NK-92 treated with Interleukin-12 subunit alpha and Interleukin-12 subunit beta, amount 100 ng/mL, for 24 hours (cell line): ENCODE measurements around the gene MICU1.
"Not testable (repeated sequence)": the region's sequence is repeated elsewhere in the genome, so short reads cannot be mapped to it uniquely, and the experiment has no call there.

Experiments used
- DNase-seq: peaks from one replicate; lab custom pipeline; 2025; lab: John Stamatoyannopoulos, UW

MICU1 gene

GRCh38 chr10:72561745-72562166, 64.1 kb downstream of the MICU1 start:
- no peak for DNase-seq

- no peak for DNase-seq
These were observed 68.5 kb downstream of the MICU1 start for GRCh38 chr10:72557362-72557761.

- DNase-seq = no peak
These were observed 73.0 kb downstream of the MICU1 start for GRCh38 chr10:72552857-72553256.

- DNase-seq = no peak
These were observed 75.6 kb downstream of the MICU1 start for GRCh38 chr10:72550239-72550638.

GRCh38 chr10:72545546-72545945, 80.3 kb downstream of the MICU1 start:
- no peak for DNase-seq

- not testable (repeated sequence) for DNase-seq
These were observed 82.0 kb downstream of the MICU1 start for GRCh38 chr10:72543855-72544254.

- DNase-seq = no peak
These were observed 83.5 kb downstream of the MICU1 start for GRCh38 chr10:72542396-72542815.

- no peak for DNase-seq
These were observed 84.5 kb downstream of the MICU1 start for GRCh38 chr10:72541337-72541736.

- no peak for DNase-seq
These were observed 85.6 kb downstream of the MICU1 start for GRCh38 chr10:72540193-72540807.

GRCh38 chr10:72539137-72539536, 86.7 kb downstream of the MICU1 start:
- no peak for DNase-seq

GRCh38 chr10:72525689-72526088, 100.2 kb downstream of the MICU1 start:
- no peak for DNase-seq

GRCh38 chr10:72525277-72525676, 100.6 kb downstream of the MICU1 start:
- DNase-seq = no peak

GRCh38 chr10:72524489-72524888, 101.4 kb downstream of the MICU1 start:
- DNase-seq = no peak

GRCh38 chr10:72523932-72524396, 101.9 kb downstream of the MICU1 start:
- no peak for DNase-seq

- DNase-seq = no peak
These were observed 102.8 kb downstream of the MICU1 start for GRCh38 chr10:72523062-72523461.

- DNase-seq = no peak
These were observed 108.6 kb downstream of the MICU1 start for GRCh38 chr10:72517244-72517643.

- no peak for DNase-seq
These were observed 110.4 kb downstream of the MICU1 start for GRCh38 chr10:72515455-72515854.

GRCh38 chr10:72513910-72514309, 112.0 kb downstream of the MICU1 start:
- DNase-seq = no peak

- DNase-seq = no peak
These were observed 114.4 kb downstream of the MICU1 start for GRCh38 chr10:72511459-72511858.

- DNase-seq = no peak
These were observed 115.9 kb downstream of the MICU1 start for GRCh38 chr10:72509941-72510340.

- no peak for DNase-seq
These were observed 116.6 kb downstream of the MICU1 start for GRCh38 chr10:72509206-72509799.

- DNase-seq = no peak
These were observed 117.8 kb downstream of the MICU1 start for GRCh38 chr10:72508033-72508432.

GRCh38 chr10:72506474-72506873, 119.4 kb downstream of the MICU1 start:
- no peak for DNase-seq

- no peak for DNase-seq
These were observed 120.4 kb downstream of the MICU1 start for GRCh38 chr10:72505435-72505834.
